Measurements from ENCODE around the gene WNT9B. TPM values are rescaled to one million over a fixed set of nuclear protein-coding genes. Genes with fewer than 3 reads are reported as not detected.

The WNT9B gene
- total and polyA plus RNA-seq, 2 of the 13 experiments (the other 11 are each of a cell fraction or from before 2014, with no cell fraction given): not detected

DNA sequence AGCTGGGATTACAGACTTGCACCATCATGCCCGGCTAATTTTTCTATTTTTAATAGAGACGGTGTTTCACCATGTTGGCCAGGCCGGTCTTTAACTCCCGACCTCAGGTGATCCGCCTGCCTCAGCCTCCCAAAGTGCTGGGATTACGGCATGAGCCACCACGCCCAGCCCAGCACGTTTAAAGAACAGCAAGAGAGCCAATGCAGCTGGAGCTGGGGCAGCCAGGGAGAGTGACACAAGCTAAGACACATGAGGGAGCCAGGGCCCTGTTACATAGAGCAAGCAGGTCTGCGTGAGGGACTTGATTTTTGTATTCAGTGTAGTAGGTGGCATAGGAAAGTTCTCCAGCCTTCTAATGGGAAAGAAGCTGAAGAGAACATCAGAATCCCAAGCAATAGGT, 49.9 kb downstream of the WNT9B start:
- no peak overlapping the region for H3K4me3 ChIP-seq (replicated peaks in 1 of 3; ENCODE audit: insufficient read depth in 1 of 3, low read depth in 2 of 3, low read length in 3 of 3)
- H3K27me3 ChIP-seq (ENCODE audit: control insufficient read depth in 1 of 2, insufficient read depth in 2 of 2, low read length in 2 of 2): peaks cover 6 to 27% of the 10 kb centered on the region in 2 experiments; a peak in 4 of 5 replicates
- BruUV-seq (replicated peaks): no TSS peak
- ATAC-seq (no peak), DNase-seq (ENCODE audit: low spot score) (no peak), FAIRE-seq (no peak)
- H3K4me2 ChIP-seq (ENCODE audit: low read depth, low read length): no peak overlapping the region
- intact Hi-C loops (cut with micrococcal nuclease; ENCODE audit: unreplicated experiment) (no loop called here), in situ Hi-C loops (cut with HindIII; ENCODE audit: extremely low pct_ligation_motif_present, low pct_unique_long_range_greater_than_20kb) (no loop called here)
- no peak for TF ChIP-seq FOXA1 (IDR thresholded peaks at IDR 0.05)
- no peak for TF ChIP-seq FOXA1 (CRISPR knock-in tag; IDR thresholded peaks at IDR 0.05)
- TF ChIP-seq ZNF703 (CRISPR knock-in tag; IDR thresholded peaks at IDR 0.05; ENCODE audit: borderline replicate concordance): no peak
- no peak for TF ChIP-seq ZNF891 (CRISPR knock-in tag; IDR thresholded peaks at IDR 0.05)
- no peak for TF ChIP-seq ZNF205 (CRISPR knock-in tag; IDR thresholded peaks at IDR 0.05)
- H3K36me3 ChIP-seq (replicated peaks in 1 of 2; ENCODE audit: control insufficient read depth in 1 of 2, insufficient read depth in 2 of 2, low read length in 2 of 2): no peaks in the 10 kb centered on the region
- 34% methylated on average over 9 of the region's 9 CpGs for WGBS (ENCODE audit: low lambda C conversion rate)
- H4K20me1 ChIP-seq (ENCODE audit: insufficient read depth, low read length): no peaks in the 10 kb centered on the region; the same call in 1 of the 2 replicates
- H3K9me3 ChIP-seq (ENCODE audit: low read length): no peaks in the 10 kb centered on the region
- H3K9ac ChIP-seq (ENCODE audit: insufficient read depth, low read depth, low read length): no peak overlapping the region
- no peak overlapping the region for H3K27ac ChIP-seq (ENCODE audit: extremely low read length, insufficient read depth, low read length)
- H3K4me1 ChIP-seq (ENCODE audit: insufficient read depth, low read length): peaks cover 8% of the 10 kb centered on the region
- ChIA-PET CTCF (ENCODE audit: low intra/inter-chr PET ratio, low total read pairs) (no interaction called here), POLR2A (no interaction called here)
- H3K79me2 ChIP-seq (ENCODE audit: insufficient read depth, low read length): no peaks in the 10 kb centered on the region
- H2AFZ ChIP-seq (ENCODE audit: low read length): no peak overlapping the region

DNA sequence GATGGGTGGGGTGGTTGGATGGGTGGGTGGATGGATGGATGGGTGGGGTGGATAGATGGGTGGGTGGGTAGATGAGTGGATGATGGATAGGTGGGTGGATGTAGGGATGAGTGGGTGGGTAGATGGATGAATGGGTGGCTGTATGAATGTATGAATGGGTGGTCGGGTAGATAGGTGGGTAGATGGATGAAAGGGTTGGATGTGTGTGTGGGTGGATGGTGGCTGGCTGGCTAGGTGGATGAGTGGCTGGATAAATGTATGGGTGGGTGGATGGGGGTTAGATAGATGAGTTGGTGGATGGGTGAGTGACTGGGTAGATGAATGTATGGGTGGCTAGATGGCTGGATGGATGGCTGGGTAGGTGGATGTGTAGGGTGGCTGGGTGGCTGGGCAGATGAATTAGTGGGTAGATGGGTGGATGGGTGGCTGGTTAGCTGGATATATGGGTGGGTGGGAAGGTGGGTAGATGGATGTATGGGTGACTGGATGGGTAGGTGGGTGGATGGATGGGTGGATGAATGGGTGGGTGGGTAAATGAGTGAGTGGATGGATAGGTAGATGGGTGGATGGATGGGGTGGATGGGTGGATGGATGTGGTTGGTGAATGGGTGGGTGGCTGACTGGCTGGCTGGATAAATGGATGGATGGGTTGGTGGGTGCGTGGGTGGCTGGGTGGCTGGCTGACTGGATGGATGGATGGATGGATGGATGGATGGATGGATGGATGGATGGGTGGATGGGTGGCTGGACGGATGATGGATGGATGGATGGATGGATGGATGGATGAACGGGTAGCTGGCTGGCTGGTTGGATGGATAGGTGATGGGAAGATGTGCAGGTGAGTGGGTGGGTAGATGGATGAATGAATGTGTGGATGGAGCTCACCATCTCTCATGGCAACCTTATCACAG, 52.6 kb downstream of the WNT9B start:
- CTCF ChIA-PET (ENCODE audit: low intra/inter-chr PET ratio, low total read pairs): no interaction called here

More for the DNA sequence above, 52.6 kb downstream of the WNT9B start:
- Histone ChIP-seq H3K4me3 (replicated peaks in 1 of 3; ENCODE audit: insufficient read depth in 1 of 3, low read depth in 2 of 3, low read length in 3 of 3) (no peak overlapping the region), H3K36me3 (replicated peaks in 1 of 2; ENCODE audit: control insufficient read depth in 1 of 2, insufficient read depth in 2 of 2, low read length in 2 of 2) (no peaks in the 10 kb centered on the region), H4K20me1 (ENCODE audit: insufficient read depth, low read length) (no peaks in the 10 kb centered on the region; the same call in 1 of the 2 replicates), H3K4me2 (ENCODE audit: low read depth, low read length) (no peak overlapping the region), H3K79me2 (ENCODE audit: insufficient read depth, low read length) (no peaks in the 10 kb centered on the region), H3K27ac (ENCODE audit: extremely low read length, insufficient read depth, low read length) (no peak overlapping the region), H3K9me3 (ENCODE audit: low read length) (no peaks in the 10 kb centered on the region), H2AFZ (ENCODE audit: low read length) (no peak overlapping the region), H3K9ac (ENCODE audit: insufficient read depth, low read depth, low read length) (no peak overlapping the region), H3K4me1 (ENCODE audit: insufficient read depth, low read length) (peaks cover 8% of the 10 kb centered on the region), H3K27me3 (ENCODE audit: control insufficient read depth in 1 of 2, insufficient read depth in 2 of 2, low read length in 2 of 2) (peaks cover 5 to 32% of the 10 kb centered on the region in 2 experiments)
- in situ Hi-C loops (cut with HindIII; ENCODE audit: extremely low pct_ligation_motif_present, low pct_unique_long_range_greater_than_20kb): no loop called here
- intact Hi-C loops (cut with micrococcal nuclease; ENCODE audit: unreplicated experiment): no loop called here
- WGBS (ENCODE audit: low lambda C conversion rate): under 1% methylated on average over 4 of the region's 4 CpGs
- DNase-seq (ENCODE audit: low spot score) (no peak), ATAC-seq (no peak), FAIRE-seq (no peak)
- no TSS peak for BruUV-seq (replicated peaks)
- POLR2A ChIA-PET: no interaction called here
- TF ChIP-seq KLF11 (CRISPR knock-in tag; IDR thresholded peaks at IDR 0.05) (no peak), ELF4 (CRISPR knock-in tag; IDR thresholded peaks at IDR 0.05; ENCODE audit: borderline replicate concordance) (no peak)
